ENCODE results near the gene ARPC2.

Gene ARPC2

GRCh38 chr2:218265626-218266025 lies 48.6 kb downstream of the ARPC2 start:
- Histone ChIP-seq H3K4me3 (ENCODE audit: control insufficient read depth in 1 of 7, extremely low read depth in 1 of 7, insufficient read depth in 4 of 7, low read depth in 2 of 7, low read length in 6 of 7) (no peak overlapping the region), H3K27me3 (replicated peaks in 2 of 5; ENCODE audit: control insufficient read depth in 4 of 5, insufficient read depth in 5 of 5, low read length in 4 of 5) (no peaks in the 10 kb centered on the region), H3K9me3 (ENCODE audit: control extremely low read depth in 1 of 5, control insufficient read depth in 4 of 5, insufficient read depth in 2 of 5, low read depth in 1 of 5, low read length in 4 of 5) (no peaks in the 10 kb centered on the region), H3K27ac (ENCODE audit: insufficient read depth in 1 of 2, low read depth in 1 of 2, low read length in 2 of 2, poor library complexity in 1 of 2, severe bottlenecking in 2 of 2) (no peak overlapping the region), H3K36me3 (ENCODE audit: control insufficient read depth in 4 of 4, insufficient read depth in 4 of 4, low read length in 3 of 4) (peaks cover 9 to 55% (median 41%) of the 10 kb centered on the region in 4 experiments), H3K4me1 (ENCODE audit: control extremely low read depth in 1 of 4, control insufficient read depth in 4 of 4, insufficient read depth in 4 of 4, low read length in 3 of 4) (peaks cover 0 to 15% (median 11%) of the 10 kb centered on the region in 4 experiments)
- CTCF ChIA-PET: interaction anchor here (3.0 to 3.9 kb wide), 2 partner anchors 8 to 11 kb away, joined by 17 to 19 read pairs; no protein-coding TSS in a partner anchor
- whole genome bisulfite sequencing (ENCODE audit: insufficient coverage): 89% methylated on average over 8 of the region's 8 CpGs
- POLR2A ChIA-PET: no interaction called here
- DNase-seq: no peak

GRCh38 chr2:218266316-218266979 lies 49.5 kb downstream of the ARPC2 start:
- Histone ChIP-seq H3K27me3 (replicated peaks in 2 of 5; ENCODE audit: control insufficient read depth in 4 of 5, insufficient read depth in 5 of 5, low read length in 4 of 5) (no peaks in the 10 kb centered on the region), H3K36me3 (ENCODE audit: control insufficient read depth in 4 of 4, insufficient read depth in 4 of 4, low read length in 3 of 4) (peaks cover 9 to 55% (median 41%) of the 10 kb centered on the region in 4 experiments), H3K4me3 (ENCODE audit: control insufficient read depth in 1 of 7, extremely low read depth in 1 of 7, insufficient read depth in 4 of 7, low read depth in 2 of 7, low read length in 6 of 7) (no peak overlapping the region), H3K9me3 (ENCODE audit: control extremely low read depth in 1 of 5, control insufficient read depth in 4 of 5, insufficient read depth in 2 of 5, low read depth in 1 of 5, low read length in 4 of 5) (no peaks in the 10 kb centered on the region), H3K27ac (ENCODE audit: insufficient read depth in 1 of 2, low read depth in 1 of 2, low read length in 2 of 2, poor library complexity in 1 of 2, severe bottlenecking in 2 of 2) (no peak overlapping the region), H3K4me1 (ENCODE audit: control extremely low read depth in 1 of 4, control insufficient read depth in 4 of 4, insufficient read depth in 4 of 4, low read length in 3 of 4) (peaks cover 5 to 21% (median 19%) of the 10 kb centered on the region in 4 experiments)
- DNase-seq: no peak
- WGBS (ENCODE audit: insufficient coverage): 98% methylated on average over 13 of the region's 15 CpGs
- CTCF ChIA-PET: interaction anchor here (3.0 to 3.9 kb wide), 2 partner anchors 9 to 12 kb away, joined by 17 to 19 read pairs; no protein-coding TSS in a partner anchor
- POLR2A ChIA-PET: no interaction called here

DNA sequence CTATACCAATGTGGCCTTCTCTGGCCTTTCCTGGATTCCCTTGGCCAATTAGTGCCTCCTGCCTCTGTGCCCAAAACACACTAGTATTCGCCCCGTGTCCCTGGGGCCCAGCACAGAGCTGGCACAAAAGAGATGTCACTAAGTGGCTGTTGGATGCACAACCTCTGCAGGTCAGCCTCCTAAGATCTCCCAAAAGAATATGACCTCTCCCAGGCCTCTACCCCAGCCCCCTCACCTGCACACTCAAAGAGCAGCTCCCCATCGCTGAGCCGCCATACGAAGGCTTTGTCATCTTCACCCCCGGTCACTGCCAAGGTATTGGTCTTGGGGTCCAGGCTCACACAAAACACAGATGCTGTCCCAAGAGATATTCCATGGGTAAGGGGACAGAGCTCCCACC lies 50.3 kb downstream of the ARPC2 start:
- Histone ChIP-seq H3K4me3 (ENCODE audit: control insufficient read depth in 1 of 7, extremely low read depth in 1 of 7, insufficient read depth in 4 of 7, low read depth in 2 of 7, low read length in 6 of 7) (no peak overlapping the region), H3K4me1 (ENCODE audit: control extremely low read depth in 1 of 4, control insufficient read depth in 4 of 4, insufficient read depth in 4 of 4, low read length in 3 of 4) (peaks cover 5 to 29% (median 21%) of the 10 kb centered on the region in 4 experiments), H3K36me3 (ENCODE audit: control insufficient read depth in 4 of 4, insufficient read depth in 4 of 4, low read length in 3 of 4) (peaks cover 9 to 55% (median 42%) of the 10 kb centered on the region in 4 experiments), H3K27ac (ENCODE audit: insufficient read depth in 1 of 2, low read depth in 1 of 2, low read length in 2 of 2, poor library complexity in 1 of 2, severe bottlenecking in 2 of 2) (peak overlapping the region in 1 of 2 experiments; percentile 39), H3K9me3 (ENCODE audit: control extremely low read depth in 1 of 5, control insufficient read depth in 4 of 5, insufficient read depth in 2 of 5, low read depth in 1 of 5, low read length in 4 of 5) (no peaks in the 10 kb centered on the region), H3K27me3 (replicated peaks in 2 of 5; ENCODE audit: control insufficient read depth in 4 of 5, insufficient read depth in 5 of 5, low read length in 4 of 5) (no peaks in the 10 kb centered on the region)
- ChIA-PET CTCF (interaction anchor here (3.0 to 3.9 kb wide), 2 partner anchors 10 to 13 kb away, joined by 17 to 19 read pairs; no protein-coding TSS in a partner anchor), POLR2A (interaction anchor here (0.6 kb wide), 1 partner anchor 80 kb away, joined by 3 read pairs; no protein-coding TSS in a partner anchor)
- 98% methylated on average over 6 of the region's 6 CpGs for WGBS (ENCODE audit: insufficient coverage)
- no peak for DNase-seq

- peak; percentile 99 to 100 (median 99) for DNase-seq
- Histone ChIP-seq H3K4me1 (ENCODE audit: control extremely low read depth in 1 of 4, control insufficient read depth in 4 of 4, insufficient read depth in 4 of 4, low read length in 3 of 4) (peaks cover 5 to 36% (median 26%) of the 10 kb centered on the region in 4 experiments), H3K9me3 (ENCODE audit: control extremely low read depth in 1 of 5, control insufficient read depth in 4 of 5, insufficient read depth in 2 of 5, low read depth in 1 of 5, low read length in 4 of 5) (no peaks in the 10 kb centered on the region), H3K36me3 (ENCODE audit: control insufficient read depth in 4 of 4, insufficient read depth in 4 of 4, low read length in 3 of 4) (peaks cover 9 to 46% (median 45%) of the 10 kb centered on the region in 4 experiments), H3K27ac (ENCODE audit: insufficient read depth in 1 of 2, low read depth in 1 of 2, low read length in 2 of 2, poor library complexity in 1 of 2, severe bottlenecking in 2 of 2) (peak within 1 kb of the TSS; percentile 83 to 88), H3K27me3 (replicated peaks in 2 of 5; ENCODE audit: control insufficient read depth in 4 of 5, insufficient read depth in 5 of 5, low read length in 4 of 5) (no peaks in the 10 kb centered on the region), H3K4me3 (ENCODE audit: control insufficient read depth in 1 of 7, extremely low read depth in 1 of 7, insufficient read depth in 4 of 7, low read depth in 2 of 7, low read length in 6 of 7) (peak within 1 kb of the TSS; percentile 71 to 98 (median 95))
- ChIA-PET CTCF (interaction anchor here (0.5 to 11.2 kb wide), 17 partner anchors 10 to 206 kb away, joined by 3 to 383 read pairs (median 5); partner anchors contain the start of genes ARPC2, CATIP and TMBIM1), POLR2A (interaction anchor here (0.9 to 4.7 kb wide), 4 partner anchors 14 to 126 kb away, joined by 3 to 20 read pairs (median 4); no protein-coding TSS in a partner anchor)
- under 1% methylated on average over 49 of the region's 64 CpGs for WGBS (ENCODE audit: insufficient coverage)
These were observed 53.1 kb downstream of the ARPC2 start, which contains the start of the genes AAMP and PNKD for GRCh38 chr2:218269900-218270720. TSS of gene AAMP (minus strand) at chr2:218270137. CDS start at chr2:218270086, 51 bp downstream. TSS of gene PNKD (plus strand) at chr2:218270519. CDS start at chr2:218270536, 17 bp downstream.

- 9% methylated on average over 23 of the region's 23 CpGs for WGBS (ENCODE audit: insufficient coverage)
- peaks cover 5 to 46% (median 44%) of the 10 kb centered on the region in 4 experiments for H3K36me3 ChIP-seq (ENCODE audit: control insufficient read depth in 4 of 4, insufficient read depth in 4 of 4, low read length in 3 of 4)
- H3K27me3 ChIP-seq (replicated peaks in 2 of 5; ENCODE audit: control insufficient read depth in 4 of 5, insufficient read depth in 5 of 5, low read length in 4 of 5): no peaks in the 10 kb centered on the region
- H3K4me3 ChIP-seq (ENCODE audit: control insufficient read depth in 1 of 7, extremely low read depth in 1 of 7, insufficient read depth in 4 of 7, low read depth in 2 of 7, low read length in 6 of 7): peak overlapping the region; percentile 67 to 98 (median 95)
- peak overlapping the region; percentile 33 to 57 for H3K27ac ChIP-seq (ENCODE audit: insufficient read depth in 1 of 2, low read depth in 1 of 2, low read length in 2 of 2, poor library complexity in 1 of 2, severe bottlenecking in 2 of 2)
- POLR2A ChIA-PET: interaction anchor here (0.7 to 4.7 kb wide), 5 partner anchors 13 to 125 kb away, joined by 3 to 20 read pairs (median 4); no protein-coding TSS in a partner anchor
- H3K4me1 ChIP-seq (ENCODE audit: control extremely low read depth in 1 of 4, control insufficient read depth in 4 of 4, insufficient read depth in 4 of 4, low read length in 3 of 4): peaks cover 5 to 36% (median 26%) of the 10 kb centered on the region in 4 experiments
- DNase-seq: no peak
- CTCF ChIA-PET: interaction anchor here (0.8 to 11.2 kb wide), 23 partner anchors 9 to 229 kb away, joined by 3 to 383 read pairs (median 5); partner anchors contain the start of genes ARPC2, CATIP and TMBIM1
- H3K9me3 ChIP-seq (ENCODE audit: control extremely low read depth in 1 of 5, control insufficient read depth in 4 of 5, insufficient read depth in 2 of 5, low read depth in 1 of 5, low read length in 4 of 5): no peaks in the 10 kb centered on the region
These were observed 53.9 kb downstream of the ARPC2 start for GRCh38 chr2:218270721-218271486.

GRCh38 chr2:218271487-218271797 lies 54.5 kb downstream of the ARPC2 start:
- DNase-seq: no peak
- whole genome bisulfite sequencing (ENCODE audit: insufficient coverage): 81% methylated on average over 4 of the region's 4 CpGs
- no peaks in the 10 kb centered on the region for H3K27me3 ChIP-seq (replicated peaks in 2 of 5; ENCODE audit: control insufficient read depth in 4 of 5, insufficient read depth in 5 of 5, low read length in 4 of 5)
- peak overlapping the region in 1 of 2 experiments; percentile 4 for H3K27ac ChIP-seq (ENCODE audit: insufficient read depth in 1 of 2, low read depth in 1 of 2, low read length in 2 of 2, poor library complexity in 1 of 2, severe bottlenecking in 2 of 2)
- H3K4me1 ChIP-seq (ENCODE audit: control extremely low read depth in 1 of 4, control insufficient read depth in 4 of 4, insufficient read depth in 4 of 4, low read length in 3 of 4): peaks cover 5 to 36% (median 26%) of the 10 kb centered on the region in 4 experiments
- H3K9me3 ChIP-seq (ENCODE audit: control extremely low read depth in 1 of 5, control insufficient read depth in 4 of 5, insufficient read depth in 2 of 5, low read depth in 1 of 5, low read length in 4 of 5): no peaks in the 10 kb centered on the region
- peak overlapping the region in 5 of 7 experiments; percentile 89 to 98 (median 95) for H3K4me3 ChIP-seq (ENCODE audit: control insufficient read depth in 1 of 7, extremely low read depth in 1 of 7, insufficient read depth in 4 of 7, low read depth in 2 of 7, low read length in 6 of 7)
- ChIA-PET POLR2A (interaction anchor here (1.1 to 4.7 kb wide), 2 partner anchors 13 to 15 kb away, joined by 4 to 20 read pairs; no protein-coding TSS in a partner anchor), CTCF (interaction anchor here (0.9 to 11.2 kb wide), 18 partner anchors 8 to 229 kb away, joined by 3 to 383 read pairs (median 8); partner anchors contain the start of genes CATIP and TMBIM1)
- peaks cover 3 to 46% (median 44%) of the 10 kb centered on the region in 4 experiments for H3K36me3 ChIP-seq (ENCODE audit: control insufficient read depth in 4 of 4, insufficient read depth in 4 of 4, low read length in 3 of 4)
